Measurements from ENCODE around the gene C5orf58.

DNA sequence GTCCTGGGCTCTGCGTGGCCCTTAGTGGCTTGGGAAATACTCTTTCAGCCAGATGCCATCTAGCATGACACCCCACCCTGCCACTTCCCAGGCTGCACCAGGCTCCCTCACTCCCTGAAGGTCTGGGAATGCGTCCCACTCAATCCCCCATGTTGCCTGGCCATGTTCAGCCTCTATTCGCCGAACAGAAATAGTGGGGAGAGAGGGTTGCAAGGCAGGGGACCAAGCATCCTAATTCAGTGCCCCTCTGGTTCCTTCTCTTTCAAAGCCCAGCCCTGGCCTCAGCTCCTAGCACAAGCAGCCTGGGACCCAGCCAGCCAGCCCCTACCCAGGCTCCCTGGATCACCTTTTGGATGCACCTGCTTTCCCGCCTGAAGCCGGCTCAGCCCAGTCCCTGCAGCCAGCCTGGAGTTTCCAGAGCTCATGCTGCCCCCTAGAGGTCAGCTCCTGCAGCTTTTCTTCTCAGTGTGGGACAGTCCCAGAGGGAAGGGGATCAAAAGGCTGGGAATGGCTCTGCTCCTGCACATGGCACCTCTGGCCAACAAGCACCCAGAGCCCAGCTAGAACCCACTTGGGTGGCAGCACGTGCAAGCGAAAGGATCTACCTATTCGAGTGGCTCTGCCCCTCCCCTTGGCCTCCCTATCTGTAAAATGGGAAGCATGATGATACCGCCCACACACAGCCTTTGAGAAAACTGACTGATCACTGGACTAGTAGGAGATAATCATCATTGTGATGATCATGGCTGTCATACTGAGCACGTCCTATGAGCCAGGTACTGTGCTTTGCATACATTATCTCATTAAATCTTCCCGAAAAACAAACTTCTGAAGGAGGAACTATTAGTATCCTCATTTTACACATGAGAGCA lies 48.7 kb upstream of the C5orf58 start:
- TF ChIP-seq, protein P1, sequence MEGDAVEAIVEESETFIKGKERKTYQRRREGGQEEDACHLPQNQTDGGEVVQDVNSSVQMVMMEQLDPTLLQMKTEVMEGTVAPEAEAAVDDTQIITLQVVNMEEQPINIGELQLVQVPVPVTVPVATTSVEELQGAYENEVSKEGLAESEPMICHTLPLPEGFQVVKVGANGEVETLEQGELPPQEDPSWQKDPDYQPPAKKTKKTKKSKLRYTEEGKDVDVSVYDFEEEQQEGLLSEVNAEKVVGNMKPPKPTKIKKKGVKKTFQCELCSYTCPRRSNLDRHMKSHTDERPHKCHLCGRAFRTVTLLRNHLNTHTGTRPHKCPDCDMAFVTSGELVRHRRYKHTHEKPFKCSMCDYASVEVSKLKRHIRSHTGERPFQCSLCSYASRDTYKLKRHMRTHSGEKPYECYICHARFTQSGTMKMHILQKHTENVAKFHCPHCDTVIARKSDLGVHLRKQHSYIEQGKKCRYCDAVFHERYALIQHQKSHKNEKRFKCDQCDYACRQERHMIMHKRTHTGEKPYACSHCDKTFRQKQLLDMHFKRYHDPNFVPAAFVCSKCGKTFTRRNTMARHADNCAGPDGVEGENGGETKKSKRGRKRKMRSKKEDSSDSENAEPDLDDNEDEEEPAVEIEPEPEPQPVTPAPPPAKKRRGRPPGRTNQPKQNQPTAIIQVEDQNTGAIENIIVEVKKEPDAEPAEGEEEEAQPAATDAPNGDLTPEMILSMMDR (IDR thresholded peaks at IDR 0.05), result peak; percentile 63 to 81 (median 74)
- TF ChIP-seq POLR2A (IDR thresholded peaks at IDR 0.05), result no peak

Data from heart left ventricle (tissue), 13 donors.